H9 (cell line): ENCODE measurements around the gene OR51V1. TPM values are rescaled to one million over a fixed set of nuclear protein-coding genes. Genes with fewer than 3 reads are reported as not detected.

Source experiments
- DNase-seq: peaks from one replicate; pipeline ENCODE4 v3.0.0-alpha.2; 2017
- H2AFZ ChIP-seq: one replicate; pipeline ENCODE4 v1.6.1; 2013; ENCODE audit warnings: mild to moderate bottlenecking, low read length, control low read depth, moderate library complexity
- H2AK5ac ChIP-seq: 2 replicates; pipeline ENCODE4 v1.6.1; 2013; ENCODE audit warnings: low read length, control low read depth, mixed read lengths; ENCODE audit not compliant: insufficient read length
- H2BK120ac ChIP-seq: one replicate; pipeline ENCODE4 v1.6.1; 2013; ENCODE audit warnings: low read depth, mild to moderate bottlenecking, low read length, control low read depth, inconsistent platforms; ENCODE audit not compliant: poor library complexity, severe bottlenecking
- H2BK12ac ChIP-seq: 2 replicates; pipeline ENCODE4 v1.6.1; 2013; ENCODE audit warnings: low read length, control low read depth, mixed read lengths, low read depth; ENCODE audit not compliant: insufficient read length
- H2BK15ac ChIP-seq: 2 replicates; pipeline ENCODE4 v1.6.1; 2013; ENCODE audit warnings: low read depth, low read length, control low read depth
- H2BK20ac ChIP-seq: one replicate; pipeline ENCODE4 v1.6.1; 2013; ENCODE audit warnings: low read depth, mild to moderate bottlenecking, low read length, control low read depth, inconsistent platforms; ENCODE audit not compliant: poor library complexity, severe bottlenecking
- H2BK5ac ChIP-seq: 2 replicates; pipeline ENCODE4 v1.6.1; 2013; ENCODE audit warnings: low read length, control low read depth, mixed read lengths; ENCODE audit not compliant: insufficient read length
- H3K14ac ChIP-seq: 2 replicates; pipeline ENCODE4 v1.6.1; 2013; ENCODE audit warnings: low read length, control low read depth; ENCODE audit not compliant: insufficient read depth
- H3K18ac ChIP-seq: 2 replicates; pipeline ENCODE4 v1.6.1; 2013; ENCODE audit warnings: low read depth, mild to moderate bottlenecking, mixed read lengths, low read length, control low read depth; ENCODE audit not compliant: insufficient read length
- H3K23ac ChIP-seq: 2 replicates; pipeline ENCODE4 v1.6.1; 2013; ENCODE audit warnings: low read length, control low read depth, mixed read lengths, low read depth; ENCODE audit not compliant: insufficient read length
- H3K23me2 ChIP-seq: 2 replicates; pipeline ENCODE4 v1.6.1; 2013; ENCODE audit warnings: low read depth, mild to moderate bottlenecking, mixed read lengths, low read length, control low read depth; ENCODE audit not compliant: insufficient read length, poor library complexity, severe bottlenecking
- H3K27ac ChIP-seq: 2 replicates; pipeline ENCODE4 v1.5.1; 2013; ENCODE audit warnings: low read length, control low read depth, mixed read lengths, low read depth; ENCODE audit not compliant: insufficient read length
- H3K27me3 ChIP-seq: 2 replicates; pipeline ENCODE4 v1.6.1; 2013; ENCODE audit warnings: low read length, control low read depth, inconsistent platforms; ENCODE audit not compliant: insufficient read depth
- H3K4ac ChIP-seq: 2 replicates; pipeline ENCODE4 v1.6.1; 2013; ENCODE audit warnings: low read depth, mild to moderate bottlenecking, control low read depth, inconsistent platforms, low read length, moderate library complexity
- H3K4me1 ChIP-seq: 2 replicates; pipeline ENCODE4 v1.6.1; 2013; ENCODE audit warnings: low read length, control low read depth, inconsistent platforms; ENCODE audit not compliant: insufficient read depth
- H3K4me2 ChIP-seq: 2 replicates; pipeline ENCODE4 v1.6.1; 2013; ENCODE audit warnings: low read length, control low read depth, mixed read lengths; ENCODE audit not compliant: insufficient read length, insufficient read depth
- H3K56ac ChIP-seq: 2 replicates; pipeline ENCODE4 v1.6.1; 2013; ENCODE audit warnings: low read depth, mild to moderate bottlenecking, mixed read lengths, low read length, control low read depth; ENCODE audit not compliant: insufficient read length
- H3K79me1 ChIP-seq: 2 replicates; pipeline ENCODE4 v1.6.1; 2013; ENCODE audit warnings: low read depth, mild to moderate bottlenecking, moderate library complexity, low read length, control low read depth, inconsistent platforms; ENCODE audit not compliant: insufficient read depth, poor library complexity, severe bottlenecking
- H3K79me2 ChIP-seq: 2 replicates; pipeline ENCODE4 v1.6.1; 2013; ENCODE audit warnings: low read length, control low read depth, inconsistent platforms; ENCODE audit not compliant: insufficient read depth
- H3K9ac ChIP-seq: 2 replicates; pipeline ENCODE4 v1.6.1; 2013; ENCODE audit warnings: low read length, control low read depth, mixed read lengths; ENCODE audit not compliant: insufficient read length; ENCODE audit errors: extremely low read depth
- H3K9me3 ChIP-seq: one replicate; pipeline ENCODE4 v1.6.1; 2013; ENCODE audit warnings: low read depth, low read length, inconsistent platforms; ENCODE audit not compliant: control insufficient read depth
- H3T11ph ChIP-seq: one replicate; pipeline ENCODE4 v1.6.1; 2013; ENCODE audit warnings: mild to moderate bottlenecking, low read length, control low read depth, inconsistent platforms
- H4K20me1 ChIP-seq: one replicate; pipeline ENCODE4 v1.6.1; 2013; ENCODE audit not compliant: control insufficient read depth, insufficient read length, insufficient read depth
- H4K5ac ChIP-seq: 2 replicates; pipeline ENCODE4 v1.6.1; 2013; ENCODE audit warnings: low read depth, mild to moderate bottlenecking, mixed read lengths, low read length, control low read depth; ENCODE audit not compliant: insufficient read length
- H4K8ac ChIP-seq: replicated peaks from 2 replicates; pipeline ENCODE4 v1.6.1; 2013; ENCODE audit warnings: low read length, control low read depth, mixed read lengths, low read depth; ENCODE audit not compliant: insufficient read length
- H4K91ac ChIP-seq: 2 replicates; pipeline ENCODE4 v1.6.1; 2013; ENCODE audit warnings: low read depth, mild to moderate bottlenecking, moderate library complexity, mixed read lengths, low read length, control low read depth; ENCODE audit not compliant: insufficient read length
- H3K27ac Mint-ChIP-seq, 3 experiments: 2 replicates in 2 of 3; 3 replicates in 1 of 3; pipeline ENCODE4 v1.8.0; 2020 to 2021; ENCODE audit warnings: mixed read lengths in 3 of 3, mild to moderate bottlenecking in 1 of 3, moderate library complexity in 1 of 3
- H3K27me3 Mint-ChIP-seq: 2 replicates; pipeline ENCODE4 v1.8.0; 2021; ENCODE audit warnings: low read depth, mild to moderate bottlenecking, moderate library complexity, mixed read lengths
- H3K36me3 Mint-ChIP-seq, 3 experiments: 2 replicates in 2 of 3; 3 replicates in 1 of 3; pipeline ENCODE4 v1.8.0; 2020 to 2021; ENCODE audit warnings: low read depth in 3 of 3, mixed read lengths in 3 of 3; ENCODE audit not compliant: insufficient read depth in 1 of 3
- H3K4me1 Mint-ChIP-seq, 2 experiments: 2 replicates each; pipeline ENCODE4 v1.8.0; 2020; ENCODE audit warnings: mixed read lengths in 2 of 2
- H3K4me3 Mint-ChIP-seq, 2 experiments: 2 replicates in 1 of 2; 3 replicates in 1 of 2; pipeline ENCODE4 v1.8.0; 2020 to 2021; ENCODE audit warnings: mild to moderate bottlenecking in 2 of 2, mixed read lengths in 2 of 2, moderate library complexity in 1 of 2
- H3K9me3 Mint-ChIP-seq, 2 experiments: 2 replicates in 1 of 2; 3 replicates in 1 of 2; pipeline ENCODE4 v1.8.0; 2020; ENCODE audit warnings: mild to moderate bottlenecking in 2 of 2, mixed read lengths in 2 of 2, moderate library complexity in 1 of 2
- CTCF ChIP-seq: fragments of 200-600 bp; sonication (generic); conservative IDR thresholded peaks from 3 replicates; pipeline ENCODE4 v1.8.0; 2021; ENCODE audit warnings: antibody characterized with exemption, mild to moderate bottlenecking
- WGBS: extraction: QIAGEN DNeasy Blood & Tissue Kit; methylation state at CpG from one replicate; pipeline ENCODE4 v1.1.7; 2013; ENCODE audit warnings: missing lambda C conversion rate, low lambda C conversion rate, mixed read lengths; ENCODE audit not compliant: insufficient read length; ENCODE audit errors: extremely low coverage; 5-methylcytosine and 5-hydroxymethylcytosine counted together
- total RNA-seq: library from RNA; stranded (reverse); gene quantifications from 2 replicates; pipeline ENCODE4 v1.2.1, GENCODE V29; 2021

The OR51V1 gene
- total RNA-seq, 1 experiment from 2014 or later: not detected

- H2AFZ ChIP-seq: no peak overlapping the region
- H3K27me3 ChIP-seq: no peaks in the 10 kb centered on the region
- H2AK5ac ChIP-seq: no peak overlapping the region
- H3K27ac ChIP-seq: no peak overlapping the region
- no peak overlapping the region for H2BK120ac ChIP-seq
- no peaks in the 10 kb centered on the region for H3K9me3 ChIP-seq
- no peak overlapping the region for H3T11ph ChIP-seq
- no peak overlapping the region for H3K4me3 Mint-ChIP-seq
- no peak overlapping the region for H3K14ac ChIP-seq
- H3K23me2 ChIP-seq: no peaks in the 10 kb centered on the region
- no peak overlapping the region for H3K4me2 ChIP-seq
- H3K79me2 ChIP-seq: no peaks in the 10 kb centered on the region
- no peaks in the 10 kb centered on the region for H3K4me1 ChIP-seq
- H2BK12ac ChIP-seq: no peak overlapping the region
- peaks cover 3% of the 10 kb centered on the region for H3K27me3 Mint-ChIP-seq
- H3K79me1 ChIP-seq: no peaks in the 10 kb centered on the region
- H4K91ac ChIP-seq: no peak overlapping the region
- H2BK20ac ChIP-seq: no peak overlapping the region
- no peak overlapping the region for H3K56ac ChIP-seq
- no peak overlapping the region for H4K8ac ChIP-seq
- no peak overlapping the region for H3K18ac ChIP-seq
- WGBS: no CpG with 5 or more reads among the region's 2 CpGs
- H3K36me3 Mint-ChIP-seq: no peaks in the 10 kb centered on the region
- H3K9ac ChIP-seq: no peak overlapping the region
- H3K23ac ChIP-seq: no peak overlapping the region
- H4K20me1 ChIP-seq: no peaks in the 10 kb centered on the region
- H2BK15ac ChIP-seq: no peak overlapping the region
- no peak overlapping the region for H3K27ac Mint-ChIP-seq
- no peak for TF ChIP-seq CTCF
- no peak overlapping the region for H3K4ac ChIP-seq
- no peaks in the 10 kb centered on the region for H3K9me3 Mint-ChIP-seq
- H3K4me1 Mint-ChIP-seq: no peaks in the 10 kb centered on the region
- no peak overlapping the region for H4K5ac ChIP-seq
- H2BK5ac ChIP-seq: no peak overlapping the region
- no peak for DNase-seq
These were observed 44.7 kb upstream of the OR51V1 start for GRCh38 chr11:5245155-5245554.
